ENCODE measurements around the gene HHAT. TPM values are rescaled to one million over a fixed set of nuclear protein-coding genes. Genes with fewer than 3 reads are reported as not detected.

Gene HHAT
- total and polyA plus RNA-seq, 5 donors: 1.6 to 2.8 (median 2.3) TPM

GRCh38 chr1:210516092-210516656 lies 187.5 kb downstream of the HHAT start:
- ATAC-seq (no peak), DNase-seq (no peak)
- no peaks in the 10 kb centered on the region for H3K27me3 ChIP-seq (ENCODE audit: control insufficient read depth, insufficient read depth)
- no peaks in the 10 kb centered on the region for H3K9me3 ChIP-seq (ENCODE audit: control insufficient read depth, low read length)
- H3K4me3 ChIP-seq (ENCODE audit: low read length): no peak overlapping the region
- intact Hi-C loops (cut with DNase I): no loop called here
- H3K4me1 ChIP-seq (ENCODE audit: control insufficient read depth, insufficient read depth, low read length): no peaks in the 10 kb centered on the region
- 72% methylated on average over 3 of the region's 3 CpGs for WGBS
- no peak overlapping the region for H3K27ac ChIP-seq (ENCODE audit: low read length)

- 63% methylated on average over 5 of the region's 5 CpGs for WGBS
These were observed 188.2 kb downstream of the HHAT start for GRCh38 chr1:210516697-210517459.

GRCh38 chr1:210523830-210524229 lies 195.1 kb downstream of the HHAT start:
- intact Hi-C loops (cut with DNase I): no loop called here
- Histone ChIP-seq H3K4me1 (ENCODE audit: control insufficient read depth, insufficient read depth, low read length) (peaks cover 3% of the 10 kb centered on the region), H3K4me3 (ENCODE audit: low read length) (no peak overlapping the region), H3K27ac (ENCODE audit: low read length) (no peak overlapping the region), H3K27me3 (ENCODE audit: control insufficient read depth, insufficient read depth) (no peaks in the 10 kb centered on the region), H3K9me3 (ENCODE audit: control insufficient read depth, low read length) (no peaks in the 10 kb centered on the region)
- DNase-seq (no peak), ATAC-seq (no peak)
- 84% methylated on average over 4 of the region's 4 CpGs for WGBS

More at GRCh38 chr1:210516697-210517459, 188.2 kb downstream of the HHAT start:
- intact Hi-C loops (cut with DNase I): no loop called here
- no peak overlapping the region for H3K4me3 ChIP-seq (ENCODE audit: low read length)
- H3K27ac ChIP-seq (ENCODE audit: low read length): no peak overlapping the region
- H3K4me1 ChIP-seq (ENCODE audit: control insufficient read depth, insufficient read depth, low read length): no peaks in the 10 kb centered on the region
- DNase-seq (no peak), ATAC-seq (peak in 1 of 2 donors; percentile 59)
- H3K9me3 ChIP-seq (ENCODE audit: control insufficient read depth, low read length): no peaks in the 10 kb centered on the region
- no peaks in the 10 kb centered on the region for H3K27me3 ChIP-seq (ENCODE audit: control insufficient read depth, insufficient read depth)

DNA sequence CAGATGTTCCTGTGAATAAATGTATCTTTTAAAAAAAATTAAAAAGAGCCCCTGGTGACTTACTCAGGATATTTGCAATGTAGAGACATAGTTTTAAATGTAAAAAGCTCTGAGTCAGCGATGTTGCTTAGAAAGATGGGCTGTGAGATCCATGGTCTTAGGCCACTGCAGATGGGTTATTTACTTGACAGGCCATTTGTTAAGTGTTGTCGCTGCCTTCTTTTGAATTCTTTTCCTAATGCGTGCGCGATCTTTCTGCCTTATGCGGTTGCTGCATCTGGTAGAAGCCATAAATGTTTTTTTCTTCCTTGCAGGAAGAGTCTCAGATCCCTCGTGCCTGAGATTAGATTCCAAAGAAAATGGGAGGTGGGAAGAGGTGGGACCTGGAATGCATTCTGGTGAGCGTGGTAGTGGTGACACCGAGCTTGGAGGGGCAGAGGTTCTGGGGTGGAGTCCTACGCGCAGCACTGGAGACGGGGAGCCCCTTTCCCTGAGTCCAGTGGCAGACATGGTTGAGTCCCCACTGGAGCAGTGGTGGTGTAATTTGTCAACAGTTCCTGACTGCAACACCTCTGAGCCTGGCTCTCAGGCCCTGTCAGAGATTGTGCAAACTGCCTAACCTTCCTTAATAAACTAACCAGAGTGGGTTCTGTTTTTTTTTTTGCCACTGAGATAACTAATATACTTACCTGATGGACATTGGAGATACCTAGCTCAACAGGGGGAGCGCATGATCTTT lies 197.2 kb downstream of the HHAT start:
- DNase-seq: no peak
- Histone ChIP-seq H3K27me3 (ENCODE audit: control insufficient read depth, insufficient read depth) (no peaks in the 10 kb centered on the region), H3K4me3 (ENCODE audit: low read length) (no peak overlapping the region), H3K27ac (ENCODE audit: low read length) (no peak overlapping the region), H3K9me3 (ENCODE audit: control insufficient read depth, low read length) (no peaks in the 10 kb centered on the region), H3K4me1 (ENCODE audit: control insufficient read depth, insufficient read depth, low read length) (peaks cover 3% of the 10 kb centered on the region)
- intact Hi-C loops (cut with DNase I): no loop called here
- peak in 1 of 2 donors; percentile 33 for ATAC-seq
- 78% methylated on average over 13 of the region's 13 CpGs for WGBS

DNA sequence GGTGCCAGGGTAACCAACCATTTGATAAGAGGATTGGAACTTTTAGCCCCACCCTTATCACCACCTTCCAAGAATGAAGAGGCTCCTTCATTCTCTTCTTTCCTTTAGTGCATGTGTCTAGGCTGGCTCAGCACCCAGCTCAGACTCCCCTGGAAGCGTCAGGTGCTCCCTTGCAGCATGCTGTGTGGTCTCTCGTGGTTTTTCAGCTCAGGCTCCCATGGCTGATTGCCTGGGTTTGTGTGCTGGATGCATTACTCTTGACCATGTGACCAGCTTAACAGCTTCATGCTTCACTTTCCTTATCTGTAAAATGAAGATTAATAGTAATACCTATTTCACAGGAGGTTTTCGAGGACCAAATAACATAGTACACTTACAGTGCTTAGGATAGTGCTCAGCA lies 198.4 kb downstream of the HHAT start:
- DNase-seq (no peak), ATAC-seq (no peak)
- H3K9me3 ChIP-seq (ENCODE audit: control insufficient read depth, low read length): no peaks in the 10 kb centered on the region
- H3K4me3 ChIP-seq (ENCODE audit: low read length): no peak overlapping the region
- no peak overlapping the region for H3K27ac ChIP-seq (ENCODE audit: low read length)
- intact Hi-C loops (cut with DNase I): no loop called here
- H3K4me1 ChIP-seq (ENCODE audit: control insufficient read depth, insufficient read depth, low read length): peaks cover 3% of the 10 kb centered on the region
- no peaks in the 10 kb centered on the region for H3K27me3 ChIP-seq (ENCODE audit: control insufficient read depth, insufficient read depth)
- 80% methylated on average over 3 of the region's 3 CpGs for WGBS

DNA sequence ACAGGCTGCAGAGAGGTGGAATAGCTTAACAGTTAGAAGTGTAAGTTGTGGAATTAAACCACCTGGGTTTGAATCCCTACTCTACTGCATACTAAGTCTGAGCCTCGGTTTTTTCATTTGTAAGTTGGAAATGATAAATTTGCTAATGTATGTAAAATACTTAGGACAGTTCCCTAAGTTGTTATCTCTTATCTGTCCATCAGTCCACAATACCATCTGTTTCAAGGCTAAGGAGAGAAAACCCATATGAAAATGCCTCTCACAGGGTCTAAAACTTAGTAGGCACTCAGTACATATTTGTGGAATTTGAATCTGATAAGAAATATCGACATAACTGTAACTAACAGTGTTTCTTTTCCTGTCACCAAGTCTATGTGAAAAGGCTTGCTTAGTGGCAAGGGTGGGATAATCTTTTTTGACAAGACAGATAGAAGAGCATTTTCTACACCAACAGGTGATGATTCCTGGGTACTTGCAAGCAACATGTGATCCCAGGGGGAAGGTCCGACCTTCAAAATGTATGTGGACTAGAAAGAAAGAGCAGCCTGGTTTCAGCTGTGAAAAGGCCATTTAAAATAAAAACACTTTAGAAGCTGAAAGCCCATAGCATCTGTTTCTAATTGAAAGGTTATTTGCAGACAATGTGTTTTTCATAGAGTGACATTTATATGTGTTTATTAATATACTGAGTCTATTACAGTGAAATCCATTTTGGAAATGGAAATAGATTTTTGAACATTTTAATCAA lies 202.9 kb downstream of the HHAT start:
- 41% methylated on average over 3 of the region's 3 CpGs for WGBS
- H3K9me3 ChIP-seq (ENCODE audit: control insufficient read depth, low read length): no peaks in the 10 kb centered on the region
- H3K4me3 ChIP-seq (ENCODE audit: low read length): no peak overlapping the region
- H3K4me1 ChIP-seq (ENCODE audit: control insufficient read depth, insufficient read depth, low read length): no peaks in the 10 kb centered on the region
- DNase-seq (no peak), ATAC-seq (no peak)
- intact Hi-C loops (cut with DNase I): no loop called here
- no peaks in the 10 kb centered on the region for H3K27me3 ChIP-seq (ENCODE audit: control insufficient read depth, insufficient read depth)
- H3K27ac ChIP-seq (ENCODE audit: low read length): no peak overlapping the region

GRCh38 chr1:210532223-210532598 lies 203.5 kb downstream of the HHAT start:
- no peak for ATAC-seq
- WGBS: 52% methylated on average over 1 of the region's 1 CpG
- intact Hi-C loops (cut with DNase I): no loop called here

GRCh38 chr1:210535761-210536160 lies 207.1 kb downstream of the HHAT start:
- ATAC-seq (no peak), DNase-seq (no peak)
- 53% methylated on average over 4 of the region's 4 CpGs for WGBS
- no peaks in the 10 kb centered on the region for H3K4me1 ChIP-seq (ENCODE audit: control insufficient read depth, insufficient read depth, low read length)
- no peak overlapping the region for H3K27ac ChIP-seq (ENCODE audit: low read length)
- no peaks in the 10 kb centered on the region for H3K9me3 ChIP-seq (ENCODE audit: control insufficient read depth, low read length)
- no peak overlapping the region for H3K4me3 ChIP-seq (ENCODE audit: low read length)
- H3K27me3 ChIP-seq (ENCODE audit: control insufficient read depth, insufficient read depth): no peaks in the 10 kb centered on the region
- intact Hi-C loops (cut with DNase I): no loop called here

More at GRCh38 chr1:210532223-210532598, 203.5 kb downstream of the HHAT start:
- H3K27ac ChIP-seq (ENCODE audit: low read length): no peak overlapping the region
- no peak overlapping the region for H3K4me3 ChIP-seq (ENCODE audit: low read length)
- no peaks in the 10 kb centered on the region for H3K27me3 ChIP-seq (ENCODE audit: control insufficient read depth, insufficient read depth)
- H3K4me1 ChIP-seq (ENCODE audit: control insufficient read depth, insufficient read depth, low read length): no peaks in the 10 kb centered on the region
- DNase-seq: no peak
- no peaks in the 10 kb centered on the region for H3K9me3 ChIP-seq (ENCODE audit: control insufficient read depth, low read length)

DNA sequence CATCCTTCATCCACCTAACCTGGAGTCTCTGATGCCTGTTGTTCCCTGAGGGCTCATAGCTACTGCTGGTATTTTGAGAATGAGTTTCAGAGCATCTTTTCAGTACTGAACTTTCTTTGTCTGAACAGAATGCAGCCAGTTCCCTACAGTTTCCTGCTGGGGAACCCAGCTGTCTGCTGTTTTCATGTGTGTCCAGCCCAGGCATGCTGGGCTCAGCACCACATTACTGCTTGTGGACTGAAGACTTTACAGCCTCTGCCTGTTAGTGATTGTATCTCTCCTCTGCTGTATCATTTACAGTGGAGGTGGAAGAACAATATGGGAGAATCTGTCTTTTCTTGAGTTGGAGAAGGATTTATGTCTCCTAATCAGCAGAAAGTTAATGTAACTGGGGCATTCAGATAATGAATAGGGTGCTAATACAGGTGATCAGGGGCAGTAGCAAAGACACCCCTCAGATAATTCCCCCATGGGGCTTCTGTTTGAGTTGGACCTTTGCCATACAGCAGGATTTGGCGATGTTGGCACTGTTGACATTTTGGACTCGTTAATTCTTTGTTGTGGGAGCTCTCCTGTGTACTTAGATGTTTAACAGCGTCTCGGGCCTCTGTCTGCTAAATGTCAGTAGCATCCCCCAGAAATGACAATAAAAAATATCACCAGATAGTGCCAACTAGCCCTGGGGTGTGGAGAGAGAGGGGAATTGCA lies 207.7 kb downstream of the HHAT start:
- Histone ChIP-seq H3K27me3 (ENCODE audit: control insufficient read depth, insufficient read depth) (no peaks in the 10 kb centered on the region), H3K4me3 (ENCODE audit: low read length) (no peak overlapping the region), H3K27ac (ENCODE audit: low read length) (no peak overlapping the region), H3K9me3 (ENCODE audit: control insufficient read depth, low read length) (no peaks in the 10 kb centered on the region), H3K4me1 (ENCODE audit: control insufficient read depth, insufficient read depth, low read length) (no peaks in the 10 kb centered on the region)
- DNase-seq (no peak), ATAC-seq (no peak)
- intact Hi-C loops (cut with DNase I): no loop called here
- WGBS: 56% methylated on average over 4 of the region's 4 CpGs

DNA sequence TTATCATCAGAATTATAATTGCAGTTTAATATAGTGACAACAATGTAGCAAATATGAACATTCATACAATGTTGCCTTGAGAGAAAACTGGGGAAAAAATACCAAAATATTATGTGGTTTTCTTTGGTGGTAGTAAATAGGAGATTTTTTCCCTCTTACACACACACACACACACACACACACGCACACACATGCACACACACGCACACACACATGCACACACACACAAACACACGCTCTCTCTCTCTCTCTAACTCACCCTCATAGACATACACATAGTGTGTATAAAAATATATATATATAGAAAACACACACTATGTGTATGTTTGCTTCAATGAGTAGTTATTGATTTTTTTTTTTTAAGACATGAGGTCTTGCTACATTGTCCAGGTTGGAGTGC lies 211.6 kb downstream of the HHAT start:
- no peaks in the 10 kb centered on the region for H3K4me1 ChIP-seq (ENCODE audit: control insufficient read depth, insufficient read depth, low read length)
- 72% methylated on average over 3 of the region's 3 CpGs for WGBS
- H3K4me3 ChIP-seq (ENCODE audit: low read length): no peak overlapping the region
- no peak for DNase-seq
- no peak overlapping the region for H3K27ac ChIP-seq (ENCODE audit: low read length)
- ATAC-seq: no peak
- no peaks in the 10 kb centered on the region for H3K9me3 ChIP-seq (ENCODE audit: control insufficient read depth, low read length)
- no peaks in the 10 kb centered on the region for H3K27me3 ChIP-seq (ENCODE audit: control insufficient read depth, insufficient read depth)
- intact Hi-C loops (cut with DNase I): no loop called here

Measured in right cardiac atrium (tissue), 5 donors.